Smooth muscle cell (in vitro differentiated cells): Measurements from ENCODE around the gene LTBP2. TPM values are rescaled to one million over a fixed set of nuclear protein-coding genes. Genes with fewer than 3 reads are reported as not detected.

ENCODE experiments used
- DNase-seq: peaks from one replicate; lab custom pipeline; 2025; ENCODE audit not compliant: unreplicated experiment; lab: John Stamatoyannopoulos, UW
- H2AFZ ChIP-seq: fragments of 200-600 bp; sonication (generic); 2 replicates; pipeline ENCODE4 v1.6.0; 2016; ENCODE audit warnings: antibody characterized with exemption, low read depth, mild to moderate bottlenecking
- H3F3A ChIP-seq: fragments of 200-600 bp; sonication (generic); 2 replicates; pipeline ENCODE4 v1.6.0; 2017; ENCODE audit warnings: antibody characterized with exemption, low read depth
- H3K27ac ChIP-seq: fragments of 200-600 bp; sonication (generic); 2 replicates; pipeline ENCODE4 v1.5.1; 2016; ENCODE audit warnings: low read depth, mild to moderate bottlenecking
- H3K27me3 ChIP-seq: fragments of 200-600 bp; sonication (generic); 2 replicates; pipeline ENCODE4 v1.6.1; 2016; ENCODE audit warnings: low read depth, mild to moderate bottlenecking
- H3K36me3 ChIP-seq: fragments of 200-600 bp; sonication (generic); 2 replicates; pipeline ENCODE4 v1.5.1; 2016; ENCODE audit warnings: low read depth
- H3K4me1 ChIP-seq: fragments of 200-600 bp; sonication (generic); 2 replicates; pipeline ENCODE4 v1.5.1; 2016; ENCODE audit warnings: low read depth
- H3K4me2 ChIP-seq: fragments of 200-600 bp; sonication (generic); 2 replicates; pipeline ENCODE4 v1.6.0; 2016; ENCODE audit warnings: mild to moderate bottlenecking
- H3K4me3 ChIP-seq: fragments of 200-600 bp; sonication (generic); 2 replicates; pipeline ENCODE4 v1.5.1; 2016; ENCODE audit warnings: mild to moderate bottlenecking
- H3K79me2 ChIP-seq: fragments of 200-600 bp; sonication (generic); 2 replicates; pipeline ENCODE4 v1.6.0; 2016; ENCODE audit warnings: low read depth, mild to moderate bottlenecking
- H3K9ac ChIP-seq: fragments of 200-600 bp; sonication (generic); 2 replicates; pipeline ENCODE4 v1.6.0; 2016; ENCODE audit warnings: low read depth
- H3K9me3 ChIP-seq: fragments of 200-600 bp; sonication (generic); replicated peaks from 2 replicates; pipeline ENCODE4 v1.5.1; 2016; ENCODE audit warnings: low read depth
- H4K20me1 ChIP-seq: fragments of 200-600 bp; sonication (generic); 2 replicates; pipeline ENCODE4 v1.6.0; 2016; ENCODE audit warnings: low read depth
- WGBS: methylation state at CpG from one replicate; pipeline ENCODE4 v1.1.7; 2016; ENCODE audit warnings: low lambda C conversion rate; 5-methylcytosine and 5-hydroxymethylcytosine counted together
- polyA plus RNA-seq: library from polyadenylated mRNA; unstranded; fragments of >200 nt; fragmentation: Nextera tagmentation; extraction: Ambion mirVana; gene quantifications from 2 replicates; pipeline ENCODE4 v1.2.1, GENCODE V29; 2016
- total RNA-seq: library from RNA; depleted of rRNA; stranded (reverse); fragments of >200 nt; gene quantifications from 2 replicates; pipeline ENCODE4 v1.2.3, GENCODE V29; 2014
- TF ChIP-seq, protein P1 (sequence below): fragments of 200-600 bp; sonication (generic); IDR thresholded peaks from 2 replicates; pipeline ENCODE4 v1.5.1; 2017; ENCODE audit warnings: borderline replicate concordance, mild to moderate bottlenecking, antibody characterized with exemption; ENCODE audit not compliant: insufficient read depth, poor library complexity, severe bottlenecking

LTBP2 gene
- total and polyA plus RNA-seq, 2 experiments from 2014 or later = 90.1 to 108 TPM

DNA sequence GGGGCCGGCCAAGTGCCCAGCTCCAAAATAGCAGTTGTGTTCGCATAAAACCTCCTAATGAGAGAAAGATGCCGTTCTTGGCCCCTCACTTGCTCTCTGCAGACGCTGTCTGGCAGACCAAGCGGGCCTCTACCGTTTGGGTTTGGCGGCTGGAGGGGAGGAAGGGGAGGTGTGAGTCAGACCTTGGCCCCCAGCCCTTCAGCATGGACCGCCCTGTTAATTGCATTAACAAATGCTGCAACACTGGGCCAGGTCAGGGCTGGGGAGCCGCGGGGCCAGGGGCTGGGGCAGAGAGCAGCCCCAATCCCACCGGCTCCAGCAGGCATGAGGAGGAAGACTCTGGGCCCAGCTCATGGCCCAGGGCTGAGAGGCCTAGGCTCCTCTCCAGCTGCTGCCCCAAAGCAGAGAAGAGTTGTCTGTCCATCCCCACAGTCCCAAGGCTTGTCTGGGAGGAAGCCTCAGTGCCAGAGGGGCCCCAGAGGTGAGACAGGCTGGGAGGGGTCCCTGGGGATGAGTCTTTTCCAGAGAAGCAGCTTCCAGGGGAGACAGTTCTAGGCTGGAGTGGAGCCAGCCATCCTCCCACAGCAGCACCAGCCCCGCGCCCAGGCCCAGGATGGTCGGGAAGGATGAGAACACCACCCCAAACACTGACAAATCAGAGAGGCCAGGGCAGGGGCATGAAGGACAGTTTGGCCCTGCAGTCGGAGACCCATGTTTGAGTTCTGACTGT is 16.9 kb downstream of the LTBP2 start:
- no peak for DNase-seq
- no peaks in the 10 kb centered on the region for H3K4me1 ChIP-seq
- peaks cover 8% of the 10 kb centered on the region for H4K20me1 ChIP-seq
- H3K4me3 ChIP-seq = no peak overlapping the region
- TF ChIP-seq, protein P1, sequence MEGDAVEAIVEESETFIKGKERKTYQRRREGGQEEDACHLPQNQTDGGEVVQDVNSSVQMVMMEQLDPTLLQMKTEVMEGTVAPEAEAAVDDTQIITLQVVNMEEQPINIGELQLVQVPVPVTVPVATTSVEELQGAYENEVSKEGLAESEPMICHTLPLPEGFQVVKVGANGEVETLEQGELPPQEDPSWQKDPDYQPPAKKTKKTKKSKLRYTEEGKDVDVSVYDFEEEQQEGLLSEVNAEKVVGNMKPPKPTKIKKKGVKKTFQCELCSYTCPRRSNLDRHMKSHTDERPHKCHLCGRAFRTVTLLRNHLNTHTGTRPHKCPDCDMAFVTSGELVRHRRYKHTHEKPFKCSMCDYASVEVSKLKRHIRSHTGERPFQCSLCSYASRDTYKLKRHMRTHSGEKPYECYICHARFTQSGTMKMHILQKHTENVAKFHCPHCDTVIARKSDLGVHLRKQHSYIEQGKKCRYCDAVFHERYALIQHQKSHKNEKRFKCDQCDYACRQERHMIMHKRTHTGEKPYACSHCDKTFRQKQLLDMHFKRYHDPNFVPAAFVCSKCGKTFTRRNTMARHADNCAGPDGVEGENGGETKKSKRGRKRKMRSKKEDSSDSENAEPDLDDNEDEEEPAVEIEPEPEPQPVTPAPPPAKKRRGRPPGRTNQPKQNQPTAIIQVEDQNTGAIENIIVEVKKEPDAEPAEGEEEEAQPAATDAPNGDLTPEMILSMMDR = no peak
- WGBS = 57% methylated on average over 15 of the region's 15 CpGs
- no peaks in the 10 kb centered on the region for H3K36me3 ChIP-seq
- H3K9ac ChIP-seq = no peak overlapping the region
- peak overlapping the region; percentile 2 for H2AFZ ChIP-seq
- H3K27me3 ChIP-seq = no peaks in the 10 kb centered on the region
- peaks cover 8% of the 10 kb centered on the region for H3F3A ChIP-seq
- no peaks in the 10 kb centered on the region for H3K9me3 ChIP-seq
- peak overlapping the region; percentile 2 for H3K4me2 ChIP-seq
- peak overlapping the region; percentile 41 for H3K27ac ChIP-seq
- peaks cover 41% of the 10 kb centered on the region for H3K79me2 ChIP-seq

DNA sequence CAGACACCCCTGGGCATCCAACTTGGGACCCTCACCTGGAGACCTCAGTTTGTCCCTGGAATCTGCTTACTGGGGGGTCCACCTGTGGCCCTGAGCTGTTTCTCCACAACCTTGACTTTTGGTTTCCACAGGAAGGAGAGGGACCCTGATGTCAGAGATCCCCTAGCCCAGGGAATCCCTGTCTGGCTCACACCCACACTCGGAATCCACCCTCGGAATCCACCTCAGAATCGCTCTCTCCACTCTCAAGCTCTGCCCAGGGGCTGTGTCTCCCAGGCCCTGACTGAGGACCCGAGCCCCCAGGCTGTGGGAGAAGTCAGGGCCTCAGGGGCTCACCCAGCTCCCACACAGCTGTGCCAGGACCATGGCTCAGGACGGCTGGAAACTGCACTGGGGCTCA is 17.4 kb downstream of the LTBP2 start:
- WGBS = 64% methylated on average over 5 of the region's 5 CpGs
- Histone ChIP-seq H3K27ac (peak overlapping the region; percentile 41), H3K36me3 (no peaks in the 10 kb centered on the region), H3K4me3 (no peak overlapping the region), H3K4me1 (no peaks in the 10 kb centered on the region), H3K27me3 (no peaks in the 10 kb centered on the region), H3K9me3 (no peaks in the 10 kb centered on the region), H3F3A (peaks cover 8% of the 10 kb centered on the region), H4K20me1 (peaks cover 14% of the 10 kb centered on the region), H2AFZ (peak overlapping the region; percentile 2), H3K9ac (no peak overlapping the region), H3K4me2 (peak overlapping the region; percentile 2), H3K79me2 (peaks cover 46% of the 10 kb centered on the region)
- DNase-seq = no peak
- TF ChIP-seq, protein P1 = no peak

DNA sequence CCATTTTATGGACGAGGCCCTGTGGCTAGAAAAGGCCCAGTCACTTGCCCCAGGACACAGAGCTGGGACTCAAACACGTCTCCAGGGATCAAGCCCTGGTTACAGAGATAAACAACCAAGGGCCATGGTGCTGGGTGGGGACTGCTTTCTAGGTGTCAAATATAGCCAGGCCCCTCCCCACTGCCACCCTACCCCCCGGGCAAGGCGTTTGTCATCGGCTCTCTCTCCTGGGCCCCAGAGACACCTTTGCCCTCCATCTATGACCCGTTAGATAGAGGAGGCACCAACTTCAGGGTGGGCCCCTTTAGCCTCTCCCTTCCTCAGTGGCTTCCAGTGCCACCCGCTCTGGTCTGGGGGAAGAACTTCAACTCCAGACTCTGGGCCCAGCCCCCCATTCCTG is 18.0 kb downstream of the LTBP2 start:
- Histone ChIP-seq H3F3A (peaks cover 8% of the 10 kb centered on the region), H3K79me2 (peaks cover 50% of the 10 kb centered on the region), H3K4me3 (no peak overlapping the region), H3K27ac (no peak overlapping the region), H3K9ac (no peak overlapping the region), H3K4me1 (no peaks in the 10 kb centered on the region), H3K27me3 (no peaks in the 10 kb centered on the region), H2AFZ (no peak overlapping the region), H3K9me3 (no peaks in the 10 kb centered on the region), H3K4me2 (no peak overlapping the region), H4K20me1 (peaks cover 19% of the 10 kb centered on the region), H3K36me3 (no peaks in the 10 kb centered on the region)
- no peak for DNase-seq
- TF ChIP-seq, protein P1 = no peak
- 81% methylated on average over 7 of the region's 7 CpGs for WGBS
